GM12865 (cell line): Measurements from ENCODE around the gene ABR.

Source experiments
- DNase-seq: peaks from one replicate; pipeline ENCODE4 v3.0.0; 2010; ENCODE audit warnings: low read depth
- H3K4me3 ChIP-seq: 2 replicates; pipeline ENCODE4 v1.5.1; 2011; ENCODE audit warnings: mild to moderate bottlenecking, low read depth, low read length, control low read depth
- CTCF ChIP-seq: IDR thresholded peaks from 2 replicates; pipeline ENCODE4 v1.5.1; 2011; ENCODE audit warnings: low read length, control low read depth, low read depth, inconsistent platforms; ENCODE audit not compliant: insufficient read depth; ENCODE audit errors: missing control alignments

The ABR gene

GRCh38 chr17:1179818-1180742 is at the start of gene ABR:
TSS of gene ABR (minus strand) at chr17:1179981. CDS start at chr17:1179727, 254 bp downstream.
- peak; percentile 59 for DNase-seq
- TF ChIP-seq CTCF, result no peak
- peak within 1 kb of the TSS; percentile 88 for H3K4me3 ChIP-seq

GRCh38 chr17:1229349-1229899 is 49.6 kb upstream of the ABR start:
- peak overlapping the region; percentile 81 for H3K4me3 ChIP-seq
- TF ChIP-seq CTCF, result no peak
- peak; percentile 85 for DNase-seq

GRCh38 chr17:1228781-1229348 is 49.1 kb upstream of the ABR start:
- no peak for TF ChIP-seq CTCF
- DNase-seq, result peak; percentile 31
- H3K4me3 ChIP-seq, result peak overlapping the region; percentile 81

- DNase-seq, result peak; percentile 86
- TF ChIP-seq CTCF, result no peak
- peak overlapping the region; percentile 81 for H3K4me3 ChIP-seq
Observed at GRCh38 chr17:1227917-1228780, 48.4 kb upstream of the ABR start.

- H3K4me3 ChIP-seq, result peak overlapping the region; percentile 81
- TF ChIP-seq CTCF, result no peak
- DNase-seq, result no peak
Observed at GRCh38 chr17:1227365-1227764, 47.6 kb upstream of the ABR start.

- DNase-seq, result no peak
- no peak overlapping the region for H3K4me3 ChIP-seq
- TF ChIP-seq CTCF, result no peak
Observed at GRCh38 chr17:1226308-1226707, 46.5 kb upstream of the ABR start.
